Activated CD4-positive, alpha-beta T cell treated with anti-CD3 and anti-CD28 coated beads, Interleukin-2, Interleukin-6, amounts not matched to agents 100 ng/mL and 50 ng/mL, durations not matched to agents 16 hours and 8 hours (primary cell): ENCODE results near the gene ZNF205.
A peak's percentile ranks its signal among the peaks of the same experiment; 100 is the strongest.

ENCODE experiments used
- DNase-seq: peaks from one replicate; pipeline ENCODE4 v3.0.0-alpha.2; 2020

Gene ZNF205

DNA sequence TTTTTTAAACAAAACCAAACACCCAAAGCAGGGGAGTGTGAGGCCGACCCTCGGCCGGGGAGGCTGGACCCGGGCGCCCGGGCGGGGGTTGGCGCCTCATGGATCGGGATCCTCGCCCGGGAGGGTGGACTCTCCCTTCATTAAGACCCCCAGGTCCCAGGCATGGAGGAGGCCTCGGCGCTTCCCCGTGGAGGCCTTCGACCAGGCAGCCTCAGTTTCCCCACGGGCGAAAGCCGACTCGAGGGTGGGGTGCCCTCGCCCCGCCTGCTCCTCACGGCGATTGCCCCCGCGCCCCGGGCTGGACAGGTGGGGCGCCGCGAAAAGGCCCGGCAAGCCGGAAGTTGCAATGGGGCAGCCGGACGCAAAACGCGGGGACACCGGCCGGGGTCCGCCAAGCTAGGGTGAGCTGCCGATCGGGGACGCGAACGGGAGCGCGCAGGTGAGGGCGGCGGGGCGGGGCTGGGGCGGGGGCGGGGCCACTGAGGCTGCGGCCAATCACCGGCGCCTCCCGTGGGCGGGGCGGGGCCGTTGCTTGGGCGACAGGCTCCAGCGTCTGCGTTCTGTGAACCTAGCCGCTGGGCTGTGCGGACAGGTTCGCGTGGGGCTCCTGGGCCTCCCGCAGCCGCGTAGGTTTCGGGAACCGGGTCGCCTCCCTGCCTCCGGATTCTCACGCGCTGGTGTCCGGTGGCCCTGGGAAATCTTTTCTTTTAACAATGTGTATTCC, 6.0 kb upstream of the ZNF205 start:
- DNase-seq: peak; percentile 96

- DNase-seq: no peak
Measured at GRCh38 chr16:3112881-3113574, 642 bp downstream of the ZNF205 start.

DNA sequence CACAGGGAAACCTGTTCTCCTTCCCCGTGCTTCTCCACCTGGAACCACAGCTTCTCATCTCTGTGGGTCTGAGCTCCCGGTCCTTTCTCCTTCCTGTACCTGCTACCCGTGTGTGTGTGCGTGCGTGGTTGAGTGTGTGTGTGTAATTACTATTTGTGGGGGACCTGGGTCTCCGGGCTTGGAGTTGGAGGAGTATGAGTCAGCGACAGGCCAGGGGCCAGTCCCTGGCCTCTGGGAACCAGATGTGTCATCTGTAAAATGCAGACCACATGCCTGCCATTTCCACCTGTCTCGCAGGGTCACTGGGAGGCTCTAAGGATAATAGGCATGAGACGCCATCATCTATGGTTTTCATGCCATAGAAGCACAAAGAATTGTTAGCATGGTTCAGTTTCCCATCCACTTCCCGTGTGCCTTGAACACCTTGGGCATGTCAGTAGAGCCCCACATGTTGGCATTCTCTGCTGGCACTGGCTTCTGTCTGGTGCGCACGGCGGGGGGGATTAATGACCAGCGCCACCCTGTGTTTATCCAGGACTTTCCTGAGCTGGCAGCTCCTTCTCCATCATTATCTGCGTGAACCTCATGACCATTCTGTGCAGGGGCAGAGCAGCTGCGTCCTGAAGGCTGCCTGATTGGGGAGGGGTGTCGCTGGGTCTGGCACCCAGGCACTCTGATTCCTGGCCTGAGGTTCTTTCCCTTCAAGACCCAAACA, 1.5 kb downstream of the ZNF205 start:
- no peak for DNase-seq

DNA sequence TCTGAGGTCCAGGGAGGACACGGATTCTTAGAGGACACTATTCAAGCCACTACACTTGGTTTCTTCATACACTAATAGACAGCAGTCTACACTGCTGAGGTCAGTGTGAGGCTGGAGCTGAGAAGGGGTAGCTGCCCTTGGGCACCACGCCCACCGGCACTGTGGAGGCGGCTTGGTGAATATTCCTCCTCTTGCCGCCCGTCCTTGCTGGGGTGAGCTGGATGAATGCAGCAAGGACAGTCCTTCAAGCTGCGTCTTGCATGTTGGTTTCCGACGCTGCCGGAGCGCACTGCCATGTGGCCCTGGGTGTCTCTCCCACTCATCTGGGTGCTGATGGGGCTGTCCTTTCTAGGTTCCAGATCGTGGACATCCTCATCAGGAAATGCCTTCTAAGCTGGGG, 2.6 kb downstream of the ZNF205 start:
- DNase-seq: no peak

GRCh38 chr16:3115561-3115960, 3.2 kb downstream of the ZNF205 start:
- no peak for DNase-seq

DNA sequence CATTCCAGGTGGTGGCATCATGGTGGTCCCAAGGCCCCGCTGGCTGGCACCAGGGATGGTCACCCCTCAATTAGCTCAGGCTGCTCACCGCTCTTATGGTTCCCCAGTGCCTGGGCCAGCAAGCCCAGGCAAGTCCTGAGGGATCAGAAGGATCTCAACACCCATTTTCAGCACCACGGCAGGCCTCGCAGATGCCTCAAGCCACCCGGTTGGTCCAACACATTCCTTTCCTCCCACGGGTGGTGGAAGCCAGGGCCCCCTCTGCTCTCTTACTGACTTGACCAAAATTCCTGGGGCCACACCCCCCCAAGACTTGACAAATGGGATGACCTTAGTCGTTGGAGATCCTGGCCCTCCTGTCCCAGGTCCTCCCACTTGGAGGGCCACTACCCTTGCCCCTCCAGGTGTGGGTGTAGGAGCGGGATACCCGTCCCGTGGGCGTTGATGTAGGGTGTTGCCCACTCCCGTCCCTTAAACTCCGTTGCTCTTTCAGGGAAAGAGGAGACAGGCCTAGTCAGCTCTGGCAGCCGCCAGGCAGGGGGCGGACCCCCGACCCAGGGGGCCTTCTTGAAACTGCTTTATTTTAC, 5.9 kb downstream of the ZNF205 start:
- no peak for DNase-seq

- DNase-seq: no peak
Measured at GRCh38 chr16:3118846-3119245, 6.5 kb downstream of the ZNF205 start.

GRCh38 chr16:3119286-3119685, 6.9 kb downstream of the ZNF205 start:
- DNase-seq: no peak

DNA sequence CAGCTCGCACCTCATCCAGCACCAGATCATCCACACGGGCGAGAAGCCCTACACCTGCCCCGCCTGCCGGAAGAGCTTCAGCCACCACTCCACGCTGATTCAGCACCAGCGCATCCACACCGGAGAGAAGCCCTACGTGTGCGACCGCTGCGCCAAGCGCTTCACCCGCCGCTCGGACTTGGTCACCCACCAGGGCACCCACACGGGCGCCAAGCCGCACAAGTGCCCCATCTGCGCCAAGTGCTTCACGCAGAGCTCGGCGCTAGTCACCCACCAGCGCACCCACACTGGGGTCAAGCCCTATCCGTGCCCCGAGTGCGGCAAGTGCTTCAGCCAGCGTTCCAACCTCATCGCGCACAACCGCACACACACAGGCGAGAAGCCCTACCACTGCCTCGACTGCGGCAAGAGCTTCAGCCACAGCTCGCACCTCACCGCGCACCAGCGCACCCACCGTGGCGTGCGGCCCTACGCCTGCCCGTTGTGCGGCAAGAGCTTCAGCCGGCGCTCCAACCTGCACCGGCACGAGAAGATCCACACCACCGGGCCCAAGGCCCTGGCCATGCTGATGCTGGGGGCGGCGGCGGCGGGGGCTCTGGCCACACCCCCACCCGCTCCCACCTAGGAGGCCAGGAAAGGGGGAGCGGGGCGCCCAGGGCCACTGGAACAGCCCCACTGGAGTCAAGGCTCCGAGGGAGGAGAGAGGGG, 7.5 kb downstream of the ZNF205 start:
- DNase-seq: no peak

DNA sequence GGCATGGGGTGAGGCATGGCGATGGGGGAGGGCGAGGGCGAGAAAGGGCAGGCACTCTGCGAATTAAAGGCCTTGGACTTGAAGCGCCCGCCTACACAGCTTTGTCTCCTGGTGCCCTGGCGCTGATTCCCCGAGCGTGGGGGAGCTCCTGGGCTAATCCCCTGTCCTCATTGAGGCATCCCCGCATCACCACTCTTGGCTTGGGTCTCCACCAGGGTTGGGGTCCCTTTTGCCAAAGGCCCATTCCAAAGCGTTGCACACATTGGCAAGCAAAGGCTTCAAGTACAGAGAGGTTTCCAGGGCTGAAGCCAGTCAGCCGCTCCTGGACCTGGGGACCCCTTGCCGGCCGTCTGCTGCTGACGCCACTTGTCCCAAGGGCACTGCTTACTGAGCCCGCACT, 8.0 kb downstream of the ZNF205 start:
- no peak for DNase-seq

- no peak for DNase-seq
Measured at GRCh38 chr16:3121851-3122467, 9.6 kb downstream of the ZNF205 start.

DNA sequence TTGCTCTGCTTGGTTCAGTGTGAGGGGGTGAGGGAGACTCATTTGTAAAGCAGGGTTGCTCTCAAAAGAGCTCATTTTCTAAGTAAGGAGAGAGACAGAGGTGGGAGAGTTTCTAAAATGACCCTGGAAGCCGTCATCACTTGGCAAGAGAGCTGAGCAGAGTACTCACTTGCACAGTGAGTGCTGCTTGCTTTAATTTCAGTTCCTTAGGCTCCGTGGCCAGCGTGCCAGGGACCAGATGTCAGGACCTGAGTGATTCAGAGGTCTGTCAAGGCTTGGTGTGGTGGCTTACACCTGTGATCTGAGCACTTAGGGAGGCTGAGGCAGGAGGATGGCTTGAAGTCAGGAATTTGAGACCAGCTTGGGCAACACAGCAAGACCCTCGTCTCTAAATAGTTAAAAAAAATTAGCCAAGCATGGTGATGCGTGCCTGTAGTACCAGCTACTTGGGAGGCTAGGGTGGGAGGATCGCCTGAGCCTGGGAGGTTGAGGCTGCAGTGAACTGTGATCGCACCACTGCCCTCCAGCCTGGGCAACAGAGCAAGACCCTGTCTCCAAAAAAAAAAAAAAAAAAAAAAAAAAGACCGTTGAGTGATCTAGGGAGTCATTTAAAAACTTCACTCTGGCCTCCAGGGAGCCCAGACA, 10.7 kb downstream of the ZNF205 start:
- no peak for DNase-seq

GRCh38 chr16:3123986-3124886, 11.8 kb downstream of the ZNF205 start:
- peak; percentile 98 for DNase-seq

- no peak for DNase-seq
Measured at GRCh38 chr16:3127745-3128144, 15.4 kb downstream of the ZNF205 start.

GRCh38 chr16:3129137-3130131, 17.0 kb downstream of the ZNF205 start:
- peak; percentile 93 for DNase-seq

GRCh38 chr16:3131755-3132377, 19.5 kb downstream of the ZNF205 start:
- peak; percentile 57 for DNase-seq

GRCh38 chr16:3133844-3134243, 21.5 kb downstream of the ZNF205 start:
- DNase-seq: no peak

DNA sequence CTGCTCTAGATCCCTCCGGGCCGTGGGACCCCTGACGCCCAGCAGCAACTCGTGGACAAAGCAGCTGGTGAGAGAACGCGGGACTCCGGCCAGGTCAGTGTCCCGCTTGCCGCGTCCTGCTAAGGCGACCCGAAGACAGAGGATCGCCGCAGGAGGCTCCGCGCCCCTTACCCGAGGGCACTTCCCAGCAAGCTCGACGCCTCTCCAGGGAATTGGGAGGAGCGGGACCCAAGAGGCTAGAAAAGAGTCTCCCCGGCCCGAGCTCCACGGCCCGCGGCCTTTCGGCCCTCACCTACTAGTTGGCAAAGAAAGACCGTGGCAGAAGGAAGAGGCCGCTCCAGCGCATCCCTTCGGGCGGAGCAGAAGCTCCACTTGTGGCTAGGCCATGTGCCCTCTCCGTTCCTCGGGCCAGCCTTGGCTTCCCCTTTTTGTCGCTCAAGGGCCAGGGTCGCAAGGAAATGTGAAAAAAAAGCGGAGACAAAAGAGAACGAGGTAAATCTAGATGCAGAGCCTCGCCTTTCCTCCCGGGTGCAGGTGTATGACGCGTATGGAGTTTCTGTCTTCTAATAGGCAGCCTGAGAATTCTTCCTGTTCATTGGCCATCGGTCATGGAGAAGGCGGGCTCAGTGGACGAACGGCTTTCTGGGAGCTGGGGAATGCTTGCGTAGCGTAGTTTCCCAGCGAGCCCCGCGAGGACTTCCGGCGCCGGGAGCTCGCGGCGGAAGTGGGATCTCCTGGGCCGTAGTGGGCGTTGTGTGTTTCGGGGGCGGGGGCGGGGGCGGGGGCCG, 22.1 kb downstream of the ZNF205 start, which contains the start of gene ZNF213:
Gene ZNF213 (plus strand): TSS at position 692 of the 788 bp plus-strand sequence. CDS start 2,252 bp downstream, outside the sequence.
- peak; percentile 98 for DNase-seq
